Measurements from ENCODE around the gene GOSR2.

DNA sequence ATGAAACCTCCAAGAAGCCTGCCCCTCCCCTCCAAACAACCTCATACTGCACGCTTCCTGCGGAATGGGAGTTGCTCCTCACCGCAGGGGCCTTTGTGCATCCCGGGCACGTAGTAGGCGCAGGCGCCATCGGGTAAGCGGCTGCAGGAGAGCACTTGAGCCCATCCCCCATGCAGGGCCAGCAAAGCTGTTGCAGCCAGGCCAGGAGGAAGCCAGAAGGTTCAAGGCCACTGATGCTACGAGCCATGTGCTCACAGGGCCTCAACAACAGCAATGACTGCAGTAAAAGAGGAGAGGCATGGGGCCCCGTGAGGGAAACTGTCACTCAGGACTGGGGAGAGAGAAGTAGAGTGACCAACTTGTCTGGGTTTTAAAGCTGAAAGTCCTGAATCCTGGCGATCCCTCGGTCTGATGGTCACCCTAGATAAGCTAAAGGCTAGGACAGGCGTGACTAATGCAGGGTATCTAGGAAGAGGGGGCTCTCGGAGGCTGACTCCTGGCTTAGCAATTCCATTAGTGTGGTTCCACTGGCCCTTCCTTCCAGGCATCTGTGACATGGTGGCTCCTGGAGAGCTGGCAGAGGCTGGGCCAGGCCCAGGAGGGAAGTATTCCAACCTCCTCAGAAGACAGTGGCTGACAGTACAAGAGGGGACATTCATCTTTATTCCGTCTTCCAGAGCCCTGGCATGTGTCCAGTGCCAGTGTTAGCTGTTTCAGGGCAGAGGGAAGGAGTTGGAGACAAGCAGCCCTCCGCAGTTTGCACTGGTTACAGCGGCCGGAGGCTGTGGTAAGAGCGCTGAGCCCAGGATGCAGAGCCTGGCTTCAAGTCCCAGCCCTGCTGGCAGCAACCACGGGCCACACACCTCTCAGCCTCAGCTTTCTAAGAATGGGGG, 20.8 kb downstream of the GOSR2 start:
- TF ChIP-seq, protein P1, sequence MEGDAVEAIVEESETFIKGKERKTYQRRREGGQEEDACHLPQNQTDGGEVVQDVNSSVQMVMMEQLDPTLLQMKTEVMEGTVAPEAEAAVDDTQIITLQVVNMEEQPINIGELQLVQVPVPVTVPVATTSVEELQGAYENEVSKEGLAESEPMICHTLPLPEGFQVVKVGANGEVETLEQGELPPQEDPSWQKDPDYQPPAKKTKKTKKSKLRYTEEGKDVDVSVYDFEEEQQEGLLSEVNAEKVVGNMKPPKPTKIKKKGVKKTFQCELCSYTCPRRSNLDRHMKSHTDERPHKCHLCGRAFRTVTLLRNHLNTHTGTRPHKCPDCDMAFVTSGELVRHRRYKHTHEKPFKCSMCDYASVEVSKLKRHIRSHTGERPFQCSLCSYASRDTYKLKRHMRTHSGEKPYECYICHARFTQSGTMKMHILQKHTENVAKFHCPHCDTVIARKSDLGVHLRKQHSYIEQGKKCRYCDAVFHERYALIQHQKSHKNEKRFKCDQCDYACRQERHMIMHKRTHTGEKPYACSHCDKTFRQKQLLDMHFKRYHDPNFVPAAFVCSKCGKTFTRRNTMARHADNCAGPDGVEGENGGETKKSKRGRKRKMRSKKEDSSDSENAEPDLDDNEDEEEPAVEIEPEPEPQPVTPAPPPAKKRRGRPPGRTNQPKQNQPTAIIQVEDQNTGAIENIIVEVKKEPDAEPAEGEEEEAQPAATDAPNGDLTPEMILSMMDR (IDR thresholded peaks at IDR 0.05) = no peak
- peak; percentile 10 to 43 for TF ChIP-seq POLR2AphosphoS5 (IDR thresholded peaks at IDR 0.05)
